Measurements from ENCODE around the gene ECHDC3.
"Not testable (repeated sequence)": the region's sequence is repeated elsewhere in the genome, so short reads cannot be mapped to it uniquely, and the experiment has no call there.

Gene ECHDC3

GRCh38 chr10:11715815-11716494, 26.2 kb upstream of the ECHDC3 start:
- DNase-seq (ENCODE audit: low spot score), result no peak

DNA sequence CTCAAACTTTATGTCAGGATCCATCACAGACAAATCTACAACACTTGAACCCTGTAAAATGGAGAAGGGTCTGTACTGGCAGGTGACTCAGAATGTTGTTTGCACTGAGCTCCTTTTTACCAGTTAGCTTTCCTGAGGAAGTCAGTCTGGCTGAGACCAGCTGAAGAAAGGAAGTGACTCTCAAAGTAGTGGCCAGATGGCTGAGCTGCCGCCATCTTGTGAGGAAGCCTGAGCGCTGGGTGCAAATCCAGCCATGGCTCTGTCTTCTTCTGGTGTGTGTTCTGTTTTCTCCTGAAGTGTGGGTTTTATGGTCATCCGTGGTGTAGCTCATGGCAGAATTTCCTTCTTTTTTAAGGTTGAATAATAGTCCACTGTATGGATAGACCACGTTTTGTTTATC, 25.5 kb upstream of the ECHDC3 start:
- no peak for DNase-seq (ENCODE audit: low spot score)

DNA sequence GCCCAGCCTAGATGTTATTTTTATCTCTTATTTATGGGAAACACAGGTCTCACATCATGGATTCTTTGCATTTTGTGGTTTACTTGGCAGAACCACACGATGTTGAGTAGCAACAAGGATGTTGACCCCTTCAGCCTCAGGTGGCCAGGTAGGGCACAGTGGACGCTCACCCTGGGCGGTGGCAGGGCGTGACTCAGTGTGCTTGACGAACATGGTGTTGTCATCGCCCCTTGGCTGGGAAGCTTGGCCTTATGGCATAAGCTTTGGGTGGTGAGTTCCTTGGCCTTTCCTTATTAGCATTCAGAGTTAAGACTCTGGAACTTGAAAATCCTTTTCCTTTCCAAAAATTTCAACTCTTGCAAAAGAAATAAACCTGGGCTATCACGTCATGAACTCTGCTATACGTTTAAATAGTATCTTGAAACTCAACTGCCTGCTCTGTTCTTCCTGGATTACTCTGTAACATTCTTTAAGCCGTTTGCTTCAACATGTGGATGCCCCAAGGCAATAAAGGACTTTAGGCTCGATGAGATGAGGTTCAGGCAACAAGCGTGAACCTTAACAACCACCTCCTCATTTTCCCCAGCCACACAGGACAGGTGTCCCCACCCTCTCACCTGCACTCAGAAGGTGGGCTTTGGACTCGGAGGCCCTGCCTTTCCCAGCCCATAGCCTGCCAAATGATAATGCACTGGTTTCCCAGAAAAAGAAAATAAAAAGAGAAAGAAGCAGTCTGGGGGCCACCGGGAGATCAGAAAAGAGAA, 22.5 kb upstream of the ECHDC3 start:
- no peak for DNase-seq (ENCODE audit: low spot score)

DNA sequence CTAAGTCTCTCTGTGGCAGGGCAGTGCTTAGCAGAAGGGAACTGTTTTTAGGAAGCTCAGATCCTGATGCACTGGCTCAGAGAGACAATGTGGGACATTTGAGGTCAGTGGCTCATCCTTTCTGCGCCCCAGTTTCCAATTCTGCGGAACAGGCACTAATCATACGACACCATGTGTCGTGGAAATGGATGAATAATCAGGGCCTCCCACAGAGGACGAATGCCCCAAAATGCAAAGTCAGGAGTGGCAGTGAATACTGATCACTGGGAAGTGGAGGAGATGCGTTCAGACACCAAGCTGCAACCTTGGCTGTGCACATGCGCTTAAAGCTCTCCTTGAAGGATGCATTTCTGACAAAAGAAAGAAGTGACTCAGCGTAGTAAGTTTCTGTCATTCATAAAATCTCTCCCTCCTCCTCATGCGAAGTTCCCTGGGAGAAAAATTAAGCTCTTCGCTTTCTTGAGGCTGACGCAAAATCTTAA, 21.9 kb upstream of the ECHDC3 start:
- no peak for DNase-seq (ENCODE audit: low spot score)

DNA sequence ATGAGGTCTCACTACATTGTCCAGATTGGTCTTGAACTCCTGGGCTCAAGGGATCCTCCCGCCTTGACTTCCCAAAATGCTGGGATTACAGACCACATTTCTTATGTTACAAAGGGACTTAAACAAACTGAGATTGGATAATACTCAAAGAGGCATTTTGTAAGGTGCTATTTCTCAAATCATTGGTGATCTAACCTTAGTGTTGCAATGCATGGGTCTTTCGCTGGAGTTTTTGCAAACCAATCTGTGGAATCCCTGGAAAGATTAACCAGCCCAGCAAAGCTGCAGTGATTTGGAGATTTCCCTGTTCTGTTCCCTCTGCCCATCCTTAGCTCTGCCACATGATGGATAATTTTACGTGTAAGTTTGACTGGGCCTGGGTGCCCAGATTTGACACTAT, 20.4 kb upstream of the ECHDC3 start:
- DNase-seq (ENCODE audit: low spot score), result no peak

- no peak for DNase-seq (ENCODE audit: low spot score)
Observed at GRCh38 chr10:11723359-11723758, 18.8 kb upstream of the ECHDC3 start.

DNA sequence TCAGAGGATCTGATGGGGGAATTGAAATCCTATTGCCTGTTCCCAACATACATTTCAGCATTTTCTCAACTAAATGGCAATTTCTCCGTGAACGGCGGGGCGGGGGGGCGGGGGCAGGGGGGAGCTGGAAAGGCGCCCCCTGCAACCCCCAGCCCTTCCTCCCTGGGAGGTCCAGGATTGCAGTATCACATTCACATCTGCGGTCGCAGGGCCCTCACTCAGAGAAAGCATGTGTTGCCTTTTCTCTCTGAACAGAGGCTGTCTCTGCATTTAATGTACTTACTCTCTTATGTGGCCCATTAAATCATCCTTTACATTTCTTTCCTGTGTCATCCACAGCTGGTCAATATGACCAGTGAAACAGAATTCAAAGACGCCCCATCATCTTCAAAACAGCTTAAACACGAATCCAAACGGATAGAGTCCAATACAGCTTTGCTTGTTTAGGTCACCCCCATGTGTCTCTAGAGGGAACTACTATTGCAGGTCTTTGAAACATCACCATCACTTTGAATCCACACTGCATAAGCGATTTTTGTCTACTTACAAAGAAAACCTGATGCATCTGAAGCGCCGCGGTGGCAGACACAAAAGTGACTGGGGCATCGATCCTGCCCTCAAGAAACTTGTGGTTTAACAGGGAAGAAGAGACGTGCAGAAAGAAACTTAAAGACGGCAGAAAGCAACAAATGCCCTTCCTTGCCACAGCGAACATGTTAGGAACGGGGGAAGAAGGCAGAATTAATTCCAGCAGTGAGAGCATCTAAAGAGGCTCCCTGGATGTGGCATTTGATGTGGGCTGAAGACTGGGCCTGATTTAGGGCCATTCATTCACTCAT, 17.0 kb upstream of the ECHDC3 start:
- peak; percentile 86 for DNase-seq (ENCODE audit: low spot score)

GRCh38 chr10:11725912-11726311, 16.3 kb upstream of the ECHDC3 start:
- DNase-seq (ENCODE audit: low spot score), result no peak

DNA sequence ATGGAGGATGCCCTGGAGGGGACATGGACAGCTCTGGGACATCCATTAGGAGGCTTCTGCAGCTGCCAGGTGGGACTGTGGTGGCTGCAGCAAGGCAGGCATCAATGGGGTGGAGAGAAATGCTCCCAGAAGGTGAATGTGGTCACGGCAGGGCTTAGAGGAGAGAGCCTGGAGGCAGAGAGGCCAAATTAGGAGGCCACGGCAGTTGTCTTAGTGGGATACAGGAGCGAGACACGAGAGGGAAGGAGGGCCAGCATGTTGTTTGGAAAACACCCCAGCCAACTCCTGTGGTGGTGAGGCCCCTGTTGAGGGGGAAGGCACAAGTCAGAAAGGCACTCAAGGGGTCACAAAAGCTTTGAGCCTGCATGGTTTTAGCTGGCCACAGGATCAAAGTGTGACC, 14.6 kb upstream of the ECHDC3 start:
- no peak for DNase-seq (ENCODE audit: low spot score)

DNA sequence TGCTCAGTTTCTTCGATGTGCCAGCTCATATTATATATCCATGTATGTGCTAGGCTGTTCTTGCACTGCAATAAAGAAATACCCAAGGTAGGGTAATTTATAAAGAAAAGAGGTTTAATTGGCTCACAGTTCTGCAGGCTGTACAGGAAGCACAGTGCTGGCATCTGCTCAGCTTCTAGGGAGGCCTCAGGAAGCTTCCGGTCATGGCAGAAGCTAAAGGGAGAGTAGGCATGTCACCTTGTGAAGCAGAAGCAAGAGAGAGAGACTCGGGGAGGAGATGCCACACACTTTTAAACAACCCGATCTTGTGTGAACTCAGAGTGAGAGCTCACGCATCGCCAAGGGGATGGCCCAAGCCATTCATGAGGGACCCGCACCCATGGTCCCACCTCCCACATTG, 13.8 kb upstream of the ECHDC3 start:
- DNase-seq (ENCODE audit: low spot score), result no peak

- no peak for DNase-seq (ENCODE audit: low spot score)
Observed at GRCh38 chr10:11729790-11730315, 12.3 kb upstream of the ECHDC3 start.

DNA sequence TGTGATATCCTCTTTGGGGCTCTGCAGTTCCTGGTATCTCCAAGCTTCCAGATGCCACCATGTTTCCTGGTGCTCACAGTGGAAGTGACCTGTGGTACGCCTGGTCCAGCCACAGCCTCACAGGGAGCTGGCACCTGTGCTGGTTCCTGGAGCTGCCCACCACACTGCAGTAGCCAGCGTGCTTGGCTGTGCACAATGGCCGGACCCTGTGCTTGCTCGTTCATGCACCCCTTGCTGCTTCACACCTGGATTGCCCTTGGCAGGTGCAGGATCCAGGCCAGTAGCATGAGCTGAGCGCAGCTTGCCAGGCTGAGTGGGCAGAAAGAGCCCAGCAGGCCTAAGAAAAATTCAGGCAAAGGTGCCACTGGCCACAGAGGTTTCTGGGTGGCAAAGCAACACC, 11.4 kb upstream of the ECHDC3 start:
- no peak for DNase-seq (ENCODE audit: low spot score)

GRCh38 chr10:11736767-11737166, 5.4 kb upstream of the ECHDC3 start:
- not testable (repeated sequence) for DNase-seq (ENCODE audit: low spot score)

- DNase-seq (ENCODE audit: low spot score), result not testable (repeated sequence)
Observed at GRCh38 chr10:11737258-11738032, 4.7 kb upstream of the ECHDC3 start.

DNA sequence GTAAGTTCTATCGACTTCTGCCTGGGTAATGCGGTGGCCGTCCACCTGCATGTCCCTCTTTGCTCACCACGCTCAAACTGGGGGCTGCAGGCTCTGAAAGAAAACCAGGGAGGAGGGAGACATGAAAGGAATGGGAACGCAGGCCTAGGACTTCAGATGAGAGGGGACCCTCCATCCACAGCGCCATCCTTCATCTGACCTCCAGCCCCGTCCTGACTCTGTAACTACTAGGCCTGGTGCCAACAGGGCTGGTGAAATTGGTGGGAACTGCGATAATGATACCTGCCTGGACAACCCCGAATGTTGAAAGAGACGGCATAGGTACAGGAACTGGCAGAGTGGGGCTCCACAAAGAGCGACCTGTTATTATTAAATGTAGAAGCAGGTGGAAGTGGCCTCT, 1.3 kb upstream of the ECHDC3 start:
- DNase-seq (ENCODE audit: low spot score), result no peak

DNA sequence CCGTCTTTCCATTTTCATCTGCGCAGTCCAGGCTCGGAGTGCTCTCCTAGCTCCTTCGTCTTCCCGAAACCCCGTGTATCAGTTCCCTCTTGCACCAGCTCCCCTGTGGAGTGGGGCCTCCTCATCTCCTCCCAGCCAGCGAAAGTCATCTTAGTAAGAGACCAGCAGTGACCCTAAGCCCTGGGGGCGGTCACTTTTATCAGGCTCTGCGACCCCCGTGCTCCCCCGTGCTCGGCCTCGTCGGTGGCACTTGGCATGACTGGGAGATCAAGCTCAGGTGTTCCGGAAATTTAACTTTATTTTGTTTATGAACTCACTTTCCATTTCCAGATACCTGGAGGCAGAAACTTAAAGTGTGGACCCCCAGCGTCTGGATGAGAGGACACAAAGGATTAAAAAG, 574 bp upstream of the ECHDC3 start:
- no peak for DNase-seq (ENCODE audit: low spot score)

- DNase-seq (ENCODE audit: low spot score), result no peak
Observed at GRCh38 chr10:11742779-11743298, 657 bp downstream of the ECHDC3 start.

DNA sequence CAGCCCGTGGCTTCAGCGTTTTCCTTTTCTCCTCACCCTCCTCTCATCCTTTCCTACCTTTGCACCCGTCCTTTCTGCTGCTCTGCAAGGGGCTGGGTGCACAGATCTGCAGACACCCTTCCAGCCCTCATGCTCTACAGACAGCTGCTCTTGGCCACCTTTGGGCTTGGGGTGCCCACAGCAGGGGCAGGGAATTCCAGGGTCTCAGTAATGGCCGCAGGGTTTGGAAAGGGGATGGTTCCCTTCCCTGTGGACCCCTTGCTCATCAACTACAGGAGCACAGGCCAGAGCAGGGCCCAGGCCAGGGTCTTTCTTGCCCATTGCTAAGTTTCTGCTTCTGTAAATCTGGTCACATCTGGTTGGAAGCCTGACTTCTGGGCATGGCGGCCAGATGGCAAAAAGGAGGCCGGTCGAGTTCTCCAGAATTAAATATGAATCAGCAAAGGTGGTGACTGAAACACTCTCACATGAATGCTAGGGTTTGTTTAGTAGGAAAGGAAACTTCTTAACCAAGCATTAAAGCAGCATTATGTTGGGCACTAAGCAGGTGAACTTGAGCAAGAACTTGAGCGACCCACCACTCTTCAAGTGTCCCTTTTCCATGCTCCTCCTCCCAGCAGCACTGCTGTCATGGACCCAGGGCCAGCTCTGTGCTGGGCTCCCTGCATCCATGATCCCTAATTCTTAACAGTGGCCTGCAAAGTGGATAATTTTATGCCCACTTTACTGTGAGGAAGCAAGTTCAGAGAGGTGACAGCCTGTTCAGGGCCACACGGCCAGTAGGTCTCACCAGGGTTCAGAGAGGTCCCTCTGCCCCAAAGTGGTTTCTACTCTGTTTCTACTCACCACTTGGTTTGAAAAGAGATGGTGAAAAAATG, 1.5 kb downstream of the ECHDC3 start:
- DNase-seq (ENCODE audit: low spot score), result no peak

DNA sequence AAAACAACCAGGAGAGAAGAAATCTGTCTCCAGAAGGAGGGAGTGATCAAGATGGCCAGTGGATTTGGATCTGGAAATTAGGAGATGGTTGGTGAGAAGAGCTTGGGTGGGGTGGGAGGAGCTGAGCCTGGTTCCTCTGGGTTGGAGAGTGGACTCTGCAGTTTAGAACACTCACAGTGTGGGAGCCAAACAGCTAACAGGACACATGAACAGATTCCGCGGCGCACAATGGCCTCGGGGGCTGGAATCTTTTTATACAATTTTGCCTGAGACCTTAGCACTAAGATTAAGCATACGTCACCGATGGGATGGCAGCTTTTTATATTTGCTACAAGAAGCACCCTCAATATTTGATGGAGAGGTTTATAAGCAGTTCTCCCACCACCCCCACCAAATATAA, 2.9 kb downstream of the ECHDC3 start:
- no peak for DNase-seq (ENCODE audit: low spot score)

- no peak for DNase-seq (ENCODE audit: low spot score)
Observed at GRCh38 chr10:11746883-11747539, 4.8 kb downstream of the ECHDC3 start.
